Retina (tissue), 1 donor: ENCODE data around the gene TPST1.
"Not testable (repeated sequence)": the region's sequence is repeated elsewhere in the genome, so short reads cannot be mapped to it uniquely, and the experiment has no call there.

Experiments used
- DNase-seq: peaks from one replicate; pipeline ENCODE4 v3.0.0-alpha.2; 2016

TPST1 gene

DNA sequence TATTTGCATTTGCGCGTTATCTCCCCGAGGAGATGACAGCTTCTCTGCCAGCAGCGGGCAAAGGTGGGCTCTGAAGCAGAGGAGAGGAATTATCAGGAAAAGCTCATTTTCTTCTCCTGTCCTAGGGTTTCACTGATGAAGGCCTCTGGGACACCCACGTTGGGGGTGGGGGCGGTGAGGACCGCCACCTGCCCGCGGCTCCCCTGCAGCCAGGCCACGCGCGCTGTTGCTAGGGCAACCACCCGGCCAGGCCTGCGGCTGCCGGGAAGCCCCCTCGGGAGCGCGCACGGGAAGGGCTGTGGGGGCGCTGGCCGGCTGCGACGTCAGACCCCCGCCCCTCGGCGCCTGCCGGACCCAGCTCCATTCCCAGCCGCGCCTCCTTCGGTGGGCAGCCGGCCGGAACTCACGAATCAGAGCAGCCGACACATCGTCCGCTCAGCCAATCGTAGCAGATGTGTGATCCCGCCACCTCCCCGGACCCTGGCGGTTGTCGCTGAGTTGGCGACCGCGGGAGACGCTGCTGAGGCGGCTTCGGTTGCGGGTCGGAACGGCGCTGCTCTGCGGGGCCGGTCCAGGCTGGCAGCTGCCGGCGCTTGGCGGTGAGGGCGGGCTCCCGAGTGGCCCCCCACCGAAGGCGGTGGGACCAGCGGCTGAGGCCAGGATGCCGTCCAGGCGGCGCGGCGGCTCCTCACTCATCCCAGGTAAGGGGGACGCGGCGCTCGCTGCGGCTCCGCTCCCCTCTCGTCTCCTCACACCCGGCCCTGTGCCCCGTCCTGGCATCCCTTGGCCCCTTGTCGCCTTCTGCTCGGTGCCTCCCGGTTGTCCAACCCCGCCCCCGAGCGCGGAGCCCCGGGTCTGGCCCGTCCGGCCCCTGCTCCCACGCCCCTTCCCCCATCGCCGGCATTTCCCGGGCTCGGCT, at the start of gene TPST1:
TPST1 (plus strand) TSS at position 513 of the 919 bp plus-strand sequence. CDS start 35,092 bp downstream, outside the sequence.
- peak; percentile 100 for DNase-seq

DNA sequence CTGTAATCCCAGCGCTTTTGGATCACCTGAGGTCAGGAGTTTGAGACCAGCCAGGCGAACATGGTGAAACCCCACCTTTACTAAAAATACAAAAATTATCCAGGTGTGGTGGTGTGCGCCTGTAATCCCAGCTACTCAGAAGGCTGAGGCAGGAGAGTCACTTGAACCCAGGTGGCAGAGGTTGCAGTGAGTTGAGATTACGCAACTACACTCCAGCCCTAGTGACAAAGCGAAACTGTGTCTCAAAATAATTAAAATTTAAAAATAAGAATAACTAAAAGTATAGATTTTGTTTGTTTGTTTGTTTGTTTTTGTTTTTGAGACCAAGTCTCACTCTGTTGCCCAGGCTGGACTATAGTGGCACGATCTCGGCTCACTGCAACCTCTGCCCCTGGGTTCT, 49.1 kb upstream of the TPST1 start:
- not testable (repeated sequence) for DNase-seq

- no peak for DNase-seq
Measured at GRCh38 chr7:66157060-66157459, 48.1 kb upstream of the TPST1 start.

DNA sequence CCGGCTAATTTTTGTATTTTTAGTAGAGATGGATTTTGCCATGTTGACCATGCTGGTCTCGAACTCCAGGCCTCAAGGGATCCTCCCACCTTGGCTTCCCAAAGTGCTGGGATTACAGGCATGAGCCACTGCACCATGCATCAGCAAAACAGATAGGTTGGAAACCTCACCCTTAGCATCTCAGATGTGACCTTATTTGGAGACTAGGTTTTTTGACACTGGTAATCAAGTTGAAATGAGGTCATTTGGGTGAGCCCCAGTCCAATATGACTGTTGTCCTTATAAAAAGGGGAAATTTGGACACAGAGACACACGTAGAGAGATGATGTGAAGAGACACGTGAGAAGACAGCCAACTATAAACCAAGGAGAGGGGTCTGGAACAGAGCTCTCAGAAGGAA, 42.5 kb upstream of the TPST1 start:
- DNase-seq, result no peak

GRCh38 chr7:66163186-66163610, 41.9 kb upstream of the TPST1 start:
- no peak for DNase-seq

DNA sequence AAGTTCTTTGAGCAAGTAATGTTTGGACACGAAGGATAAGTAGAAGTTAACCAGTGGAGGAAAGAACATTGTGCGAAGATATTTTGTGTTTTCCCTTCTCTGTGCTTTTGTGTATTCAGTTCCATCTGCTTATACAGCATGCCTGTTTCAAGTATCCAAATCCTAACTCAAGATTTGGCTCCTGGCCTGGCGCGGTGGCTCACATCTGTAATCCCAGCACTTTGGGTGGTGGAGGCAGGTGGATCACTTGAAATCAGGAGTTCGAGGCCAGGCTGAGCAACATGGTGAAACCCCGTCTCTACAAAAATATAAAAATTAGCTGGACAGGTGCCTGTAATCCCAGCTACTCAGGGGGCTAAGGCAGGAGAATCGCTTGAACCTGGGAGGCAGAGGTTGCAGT, 40.8 kb upstream of the TPST1 start:
- no peak for DNase-seq

DNA sequence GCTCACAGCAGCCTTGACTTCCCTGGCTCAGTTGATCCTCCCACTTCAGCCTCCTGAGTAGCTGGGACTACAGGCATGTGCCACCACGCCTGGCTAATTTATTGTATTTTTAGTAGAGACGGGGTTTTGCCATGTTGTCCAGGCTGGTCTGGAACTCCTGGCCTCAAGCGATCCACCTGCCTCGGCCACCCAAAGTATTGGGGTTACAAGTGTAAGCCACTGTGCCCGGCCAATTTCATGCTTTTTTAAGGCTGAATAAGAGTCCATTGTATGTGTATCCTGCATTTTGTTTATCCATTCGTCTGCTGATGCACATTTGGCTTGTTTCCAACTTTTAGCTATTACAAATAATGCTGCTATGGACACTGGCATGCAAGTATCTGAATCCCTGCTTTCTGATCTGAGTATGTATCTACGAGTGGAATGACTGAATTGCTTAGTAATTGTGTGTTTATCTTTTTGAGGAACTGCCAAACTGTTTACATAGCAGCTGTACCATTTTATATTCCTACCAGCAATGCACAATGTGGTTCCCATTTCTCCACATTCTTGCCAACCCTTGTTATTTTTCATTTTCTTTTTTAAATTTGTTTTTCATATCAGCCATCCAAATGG, 37.3 kb upstream of the TPST1 start:
- DNase-seq, result no peak

DNA sequence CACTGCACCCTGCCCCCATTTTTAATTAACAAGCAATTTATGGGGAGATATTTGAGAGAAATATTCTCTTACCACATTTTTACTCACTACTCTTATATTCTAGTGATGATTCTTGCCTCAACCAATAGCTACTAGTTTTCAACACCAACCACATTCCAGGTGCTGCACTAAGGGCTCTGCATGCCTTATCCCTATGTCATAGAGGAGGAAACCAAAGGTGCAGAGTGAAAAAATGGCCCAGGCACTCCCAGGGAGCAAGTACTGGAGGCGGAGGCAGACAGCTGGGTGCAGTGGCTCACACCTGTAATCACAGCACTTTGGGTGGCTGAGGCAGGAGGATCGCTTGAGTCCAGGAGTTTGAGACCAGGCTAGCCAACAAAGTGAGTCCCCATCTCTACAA, 35.5 kb upstream of the TPST1 start:
- DNase-seq, result no peak

DNA sequence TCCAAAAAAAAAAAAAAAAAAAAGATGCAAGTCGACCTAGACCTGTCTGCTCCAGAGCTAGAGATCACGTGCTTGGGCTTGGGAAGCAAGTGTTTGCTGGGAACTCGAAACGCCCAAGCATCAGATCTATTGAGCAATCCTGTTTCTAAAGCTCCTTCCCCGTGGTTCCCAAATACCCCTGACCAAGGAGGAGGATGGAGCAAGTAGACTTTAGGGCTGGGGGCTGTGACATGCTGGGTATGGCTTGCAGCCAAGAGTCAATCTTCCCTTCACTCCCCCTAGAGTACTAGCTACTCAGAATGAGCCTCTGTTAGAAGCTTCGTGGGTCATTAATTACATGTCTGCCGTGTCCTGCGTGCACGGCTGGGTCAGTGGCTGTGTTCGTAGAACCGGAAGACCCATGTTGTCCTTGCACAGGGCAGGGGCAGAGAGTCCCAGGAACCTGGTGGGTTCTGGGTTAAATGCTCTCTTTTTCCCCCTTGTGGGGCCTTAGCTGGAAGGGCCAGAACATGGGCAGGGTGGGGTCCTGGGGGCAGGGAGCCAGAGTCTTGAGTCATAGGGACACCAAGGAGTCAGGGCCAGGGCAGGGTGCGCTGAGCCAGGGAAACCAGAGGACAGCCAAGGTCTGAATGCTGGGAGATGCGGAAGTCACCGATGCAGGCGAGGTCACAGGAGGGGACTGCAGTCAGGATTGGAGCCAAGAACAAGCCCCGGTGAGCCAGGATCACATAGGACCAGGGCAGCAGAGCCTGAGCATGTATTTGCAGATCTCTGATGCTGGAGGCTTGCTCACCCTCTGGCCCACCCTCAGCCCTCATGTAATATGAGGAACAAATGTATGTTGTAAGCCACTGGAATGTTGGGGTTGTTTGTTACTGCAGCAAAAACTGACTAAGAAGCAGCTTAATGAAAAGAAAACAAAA, 34.6 kb upstream of the TPST1 start:
- DNase-seq, result peak; percentile 27

DNA sequence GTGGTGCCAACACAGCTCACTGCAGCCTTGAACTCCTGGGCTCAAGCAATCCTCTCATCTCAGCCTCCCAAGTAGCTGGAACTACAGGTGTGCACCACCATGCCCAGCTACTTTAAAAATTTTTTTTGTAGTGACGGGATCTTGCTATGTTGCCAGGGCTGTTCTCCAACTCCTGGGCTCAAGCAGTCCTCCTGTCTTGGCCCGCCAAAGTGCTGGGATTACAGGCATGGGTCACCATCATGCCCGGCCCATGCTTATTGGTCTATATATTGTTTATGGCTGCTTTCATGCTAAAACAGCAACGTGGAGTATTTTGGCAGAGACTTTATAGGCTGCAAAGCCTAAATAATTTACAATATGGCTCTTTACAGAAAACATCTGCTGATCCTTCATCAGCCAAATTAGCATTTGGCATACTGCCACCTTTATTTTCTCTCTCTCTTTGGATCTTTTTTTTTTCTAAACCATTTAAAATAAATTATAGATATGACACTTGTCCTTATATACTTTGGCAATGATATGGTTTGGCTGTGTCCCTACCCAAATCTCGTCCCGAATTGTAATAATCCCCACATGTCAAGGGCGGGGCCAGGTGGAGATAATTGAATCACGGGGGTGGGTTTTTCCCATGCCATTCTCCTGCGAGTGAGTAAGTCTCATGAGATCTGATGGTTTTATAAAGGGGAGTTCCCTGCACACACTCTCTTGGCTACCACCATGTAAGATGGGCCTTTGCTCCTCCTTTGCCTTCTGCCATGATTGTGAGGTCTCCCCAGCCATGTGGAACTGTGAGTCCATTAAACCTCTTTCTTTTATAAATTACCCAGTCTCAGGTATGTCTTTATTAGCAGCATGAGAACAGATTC, 32.4 kb upstream of the TPST1 start:
- not testable (repeated sequence) for DNase-seq

GRCh38 chr7:66173856-66174255, 31.3 kb upstream of the TPST1 start:
- no peak for DNase-seq

- DNase-seq, result not testable (repeated sequence)
Measured at GRCh38 chr7:66175006-66175405, 30.1 kb upstream of the TPST1 start.

DNA sequence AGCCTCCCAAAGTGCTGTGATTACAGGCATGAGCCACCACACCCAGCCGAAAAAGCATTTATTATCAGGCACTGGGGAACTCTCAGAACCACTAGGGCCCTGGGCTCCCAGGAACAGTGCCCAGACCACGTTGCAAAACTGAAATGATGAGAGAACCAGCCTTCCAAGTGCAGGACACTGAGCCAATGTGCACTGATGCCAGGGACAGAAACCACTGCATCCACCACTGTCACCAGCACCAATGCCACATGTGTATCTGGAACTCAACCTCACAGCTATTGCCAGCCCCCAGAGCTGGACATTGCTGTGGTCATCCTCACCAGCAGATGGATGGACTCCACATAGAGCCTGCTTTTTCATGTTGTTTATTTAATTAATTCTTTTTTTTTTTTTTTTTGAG, 28.2 kb upstream of the TPST1 start:
- no peak for DNase-seq

GRCh38 chr7:66178258-66178657, 26.9 kb upstream of the TPST1 start:
- no peak for DNase-seq

DNA sequence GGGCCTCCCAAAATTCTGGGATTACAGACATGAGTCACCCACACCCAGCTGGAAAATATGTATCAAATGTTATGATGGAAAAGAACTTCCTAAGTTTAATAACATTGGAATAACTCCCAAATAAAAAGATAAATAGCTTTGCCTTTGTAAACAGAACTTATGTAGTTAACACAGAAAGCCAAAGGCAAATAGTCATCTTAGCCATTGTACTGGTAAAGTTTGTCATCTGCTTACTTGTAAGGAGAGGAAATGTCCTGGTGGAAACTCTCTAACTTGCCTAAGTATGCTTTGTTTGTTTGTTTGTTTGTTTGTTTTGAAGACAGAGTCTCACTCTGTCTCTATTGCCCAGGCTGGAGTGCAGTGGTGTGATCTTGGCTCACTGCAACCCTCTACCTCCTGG, 23.8 kb upstream of the TPST1 start:
- DNase-seq, result no peak

DNA sequence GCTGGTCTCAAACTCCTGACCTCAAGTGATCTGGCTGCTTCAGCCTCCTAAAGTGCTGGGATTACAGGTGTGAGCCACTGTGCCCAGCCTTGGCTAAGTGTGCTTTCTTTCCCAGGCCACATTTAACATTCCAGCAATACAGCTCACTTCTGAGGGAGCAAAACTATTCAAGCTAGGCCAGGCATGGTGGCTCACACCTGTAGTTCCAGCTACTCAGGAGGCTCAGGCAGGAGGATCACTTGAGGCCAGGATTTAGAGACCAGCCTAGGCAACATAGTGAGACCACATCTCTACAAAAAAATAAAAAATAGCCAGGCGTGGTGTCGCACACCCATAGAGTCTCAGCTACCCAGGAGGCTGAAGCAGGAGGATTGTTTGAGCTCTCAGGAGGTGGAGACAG, 23.3 kb upstream of the TPST1 start:
- DNase-seq, result no peak

- no peak for DNase-seq
Measured at GRCh38 chr7:66182920-66183319, 22.2 kb upstream of the TPST1 start.

- no peak for DNase-seq
Measured at GRCh38 chr7:66183700-66184099, 21.4 kb upstream of the TPST1 start.

DNA sequence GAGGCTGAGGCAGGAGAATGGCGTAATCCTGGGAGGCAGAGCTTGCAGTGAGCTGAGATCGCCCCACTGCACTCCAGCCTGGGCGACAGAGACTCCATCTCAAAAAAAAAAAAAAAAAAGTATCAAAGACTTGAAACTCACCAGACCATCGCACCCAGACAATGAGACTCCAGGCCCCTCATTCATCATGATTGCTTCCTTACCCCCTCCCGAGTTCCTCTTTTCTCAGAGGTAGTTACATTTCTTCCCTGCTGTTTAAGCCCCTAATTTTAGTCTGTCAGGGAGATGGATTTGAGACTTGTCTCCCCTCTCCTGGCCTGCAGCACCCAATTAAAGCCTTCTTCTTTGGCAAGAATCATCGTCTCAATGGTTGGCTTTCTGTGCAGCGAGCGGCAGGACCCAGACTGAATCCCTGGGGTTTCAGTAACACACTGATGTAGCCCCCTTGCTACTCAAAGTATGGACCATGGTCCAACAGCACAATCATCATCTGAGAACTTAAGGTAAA, 19.4 kb upstream of the TPST1 start:
- no peak for DNase-seq

- DNase-seq, result no peak
Measured at GRCh38 chr7:66186991-66187390, 18.1 kb upstream of the TPST1 start.

- no peak for DNase-seq
Measured at GRCh38 chr7:66187905-66188304, 17.2 kb upstream of the TPST1 start.

DNA sequence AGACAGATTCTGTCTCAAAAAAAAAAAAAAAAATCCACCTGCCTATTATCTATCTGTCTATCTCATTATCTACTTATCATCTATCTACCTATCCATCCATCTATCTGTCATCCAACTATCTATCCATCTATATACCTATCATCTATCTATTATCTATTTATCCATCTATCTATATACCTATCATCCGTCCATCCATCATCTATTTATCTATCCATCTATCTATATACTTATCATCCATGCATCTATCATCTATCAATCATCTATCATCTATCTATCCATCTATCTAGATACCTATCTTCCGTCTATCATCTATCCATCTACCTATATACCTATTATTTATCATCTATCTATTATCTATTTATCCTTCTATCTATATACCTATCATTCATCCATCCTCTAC, 16.5 kb upstream of the TPST1 start:
- DNase-seq, result no peak
